Kidney (tissue), 14 donors: ENCODE results near the gene RXYLT1. TPM values are rescaled to one million over a fixed set of nuclear protein-coding genes. Genes with fewer than 3 reads are reported as not detected.

Experiments used
- DNase-seq, 5 donors: peaks; one replicate each; pipeline ENCODE4 v3.0.0-alpha.2; 2013 to 2020
- FAIRE-seq: peaks from 2 replicates; lab custom pipeline; 2012; peaks lifted over from hg19 to GRCh38; lab: Jason Lieb, UNC
- H3K27ac ChIP-seq, 2 donors: one replicate each; pipeline ENCODE4 v1.7.0; 2013; ENCODE audit warnings: low read depth in 2 of 2, low read length in 2 of 2, inconsistent platforms in 1 of 2
- H3K27me3 ChIP-seq: one replicate; pipeline ENCODE4 v1.7.1; 2013; ENCODE audit warnings: low read length, inconsistent platforms; ENCODE audit not compliant: control insufficient read depth, insufficient read depth
- H3K36me3 ChIP-seq, 3 donors: one replicate each; pipeline versions ENCODE4 v1.7.0 to v1.7.1; 2013; ENCODE audit warnings: low read length in 3 of 3, control low read depth in 1 of 3, inconsistent platforms in 1 of 3; ENCODE audit not compliant: insufficient read depth in 3 of 3, control insufficient read depth in 2 of 3
- H3K4me1 ChIP-seq, 3 donors: one replicate each; pipeline versions ENCODE4 v1.7.0 to v1.7.1; 2013; ENCODE audit warnings: low read length in 3 of 3, inconsistent platforms in 1 of 3, low read depth in 1 of 3; ENCODE audit not compliant: control insufficient read depth in 2 of 3, insufficient read depth in 2 of 3
- H3K4me3 ChIP-seq, 3 donors: one replicate each; pipeline versions ENCODE4 v1.7.0 to v1.8.1; 2013; ENCODE audit warnings: low read length in 3 of 3, control low read depth in 1 of 3, inconsistent platforms in 1 of 3
- H3K9ac ChIP-seq, 3 donors: one replicate each; pipeline versions ENCODE4 v1.7.0 to v1.7.1; 2013; ENCODE audit warnings: low read length in 3 of 3, control low read depth in 1 of 3, inconsistent platforms in 1 of 3
- H3K9me3 ChIP-seq, 3 donors: one replicate each; pipeline versions ENCODE4 v1.7.0 to v1.7.1; 2013; ENCODE audit warnings: low read length in 3 of 3, control low read depth in 1 of 3, inconsistent platforms in 1 of 3; ENCODE audit not compliant: control insufficient read depth in 2 of 3, insufficient read depth in 1 of 3
- CTCF ChIP-seq: IDR thresholded peaks from 3 replicates; pipeline ENCODE4 v1.5.1; 2012; ENCODE audit warnings: mild to moderate bottlenecking, moderate library complexity, borderline replicate concordance; ENCODE audit not compliant: insufficient read depth; ENCODE audit errors: extremely low read depth
- intact Hi-C: fragments of 100-400 bp; cut with DNase I; formaldehyde crosslinking; loops from one replicate; pipeline ENCODE4 v1.11.1; 2022
- polyA plus RNA-seq: library from polyadenylated mRNA; stranded (reverse); fragments of 350-450 nt; fragmentation: Illumina TruSeq; extraction: RNeasy Lipid Tissue Mini Kit (QIAGEN cat#74804); gene quantifications from one replicate; pipeline ENCODE4 v1.2.3, GENCODE V29; 2014; ENCODE audit warnings: low read depth, low replicate concordance; ENCODE audit not compliant: insufficient read depth
- total RNA-seq: library from RNA; stranded (reverse); fragmentation: NEBNext Ultra II Directional; extraction: Animal tissue kit (Norgen Biotek cat#: 25700); gene quantifications from one replicate; pipeline ENCODE4 v1.2.1, GENCODE V29; 2021
- donor health status: control.
- donor health status: control.
- donor health status: control.
- donor health status: control.
- donor health status: control.
- donor health status: DM: yes; HTN: yes; CAD: no.
- donor health status: Normal renal cell carcinoma (clear cell type).

RXYLT1 gene
- total and polyA plus RNA-seq, 2 donors from 2014 or later: 15.9 to 17.5 TPM

DNA sequence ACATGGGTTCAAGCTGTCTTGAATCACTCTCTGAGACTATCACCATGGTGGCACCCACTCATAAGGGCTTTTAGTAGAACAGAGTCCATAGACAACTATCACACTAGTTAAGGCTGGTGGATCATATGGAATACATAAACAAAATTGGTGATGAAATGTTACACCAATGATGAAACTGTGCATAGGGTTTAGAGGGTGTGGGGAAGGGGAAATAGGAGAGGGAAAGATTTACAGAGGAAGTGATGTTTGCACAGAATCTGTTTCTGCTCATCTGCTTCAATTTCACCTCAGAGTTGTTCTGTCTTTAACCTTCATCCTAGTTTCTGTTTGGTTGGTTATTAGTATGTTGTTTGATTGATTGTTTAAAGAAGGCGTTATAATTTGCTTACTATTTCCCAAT is 2.4 kb upstream of the RXYLT1 start:
- no peaks in the 10 kb centered on the region for H3K9me3 ChIP-seq
- no peak for FAIRE-seq
- no peaks in the 10 kb centered on the region for H3K27me3 ChIP-seq
- no peak for TF ChIP-seq CTCF
- no peak for DNase-seq
- no peak overlapping the region for H3K9ac ChIP-seq
- H3K4me3 ChIP-seq: no peak overlapping the region
- H3K36me3 ChIP-seq: no peaks in the 10 kb centered on the region
- intact Hi-C loops: no loop called here
- peaks cover 2 to 5% (median 2%) of the 10 kb centered on the region in 3 donors for H3K4me1 ChIP-seq
- no peak overlapping the region for H3K27ac ChIP-seq

- no peak for DNase-seq
- no peak for TF ChIP-seq CTCF
- Histone ChIP-seq H3K9ac (no peak overlapping the region), H3K4me1 (peaks cover 2 to 5% (median 2%) of the 10 kb centered on the region in 3 donors), H3K27me3 (no peaks in the 10 kb centered on the region), H3K36me3 (peaks cover 0 to 9% (median 0%) of the 10 kb centered on the region in 3 donors), H3K4me3 (no peak overlapping the region), H3K27ac (no peak overlapping the region), H3K9me3 (no peaks in the 10 kb centered on the region)
- FAIRE-seq: no peak
- intact Hi-C loops: no loop called here
Measured at GRCh38 chr12:63782466-63782865, 2.8 kb downstream of the RXYLT1 start.

DNA sequence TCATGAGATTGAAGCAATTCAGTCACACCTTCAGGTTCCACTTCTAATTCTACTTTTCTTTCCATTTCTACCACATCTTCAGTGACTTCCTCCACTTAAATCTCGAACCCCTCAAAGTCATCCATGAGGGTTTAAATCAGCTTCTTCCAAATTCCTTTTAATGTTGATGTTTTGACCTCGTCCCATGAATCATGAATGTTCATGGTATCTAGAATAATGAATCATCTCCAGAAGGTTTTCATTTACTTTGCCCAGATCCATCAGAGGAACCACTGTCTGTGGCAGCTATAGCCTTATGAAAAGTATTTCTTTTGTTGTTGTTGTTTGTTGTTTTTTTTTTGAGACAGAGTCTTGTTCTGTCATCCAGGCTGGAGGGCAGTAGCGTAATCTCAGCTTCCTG is 7.6 kb downstream of the RXYLT1 start:
- Histone ChIP-seq H3K36me3 (peaks cover 0 to 14% (median 8%) of the 10 kb centered on the region in 3 donors), H3K27ac (no peak overlapping the region), H3K4me1 (no peaks in the 10 kb centered on the region), H3K9me3 (no peaks in the 10 kb centered on the region), H3K27me3 (no peaks in the 10 kb centered on the region), H3K9ac (no peak overlapping the region), H3K4me3 (no peak overlapping the region)
- TF ChIP-seq CTCF: no peak
- intact Hi-C loops: no loop called here
- DNase-seq (no peak), FAIRE-seq (no peak)

DNA sequence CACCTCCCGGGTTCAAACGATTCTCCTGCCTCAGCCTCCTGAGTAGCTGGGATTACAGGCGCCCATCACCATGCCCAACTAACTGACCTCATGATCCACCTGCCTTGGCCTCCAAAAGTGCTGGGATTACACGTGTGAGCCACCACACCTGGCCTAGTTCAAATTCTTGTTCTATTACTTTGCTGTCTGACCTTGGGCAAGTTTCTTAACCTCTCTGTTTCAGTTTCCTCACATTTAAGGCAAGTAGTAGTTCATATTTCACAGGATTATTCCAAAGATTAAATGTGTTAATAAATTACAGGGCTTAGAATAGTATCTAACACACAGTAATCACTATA is 10.9 kb downstream of the RXYLT1 start:
- Histone ChIP-seq H3K4me1 (no peaks in the 10 kb centered on the region), H3K4me3 (no peak overlapping the region), H3K36me3 (peaks cover 0 to 8% (median 8%) of the 10 kb centered on the region in 3 donors), H3K27me3 (no peaks in the 10 kb centered on the region), H3K9ac (no peak overlapping the region), H3K27ac (no peak overlapping the region), H3K9me3 (no peaks in the 10 kb centered on the region)
- FAIRE-seq (no peak), DNase-seq (no peak)
- no peak for TF ChIP-seq CTCF
- intact Hi-C loops: no loop called here
